Smooth muscle cell (in vitro differentiated cells): ENCODE measurements around the gene COMMD1. TPM values are rescaled to one million over a fixed set of nuclear protein-coding genes. Genes with fewer than 3 reads are reported as not detected.

Experiments used
- DNase-seq: peaks from one replicate; lab custom pipeline; 2025; ENCODE audit not compliant: unreplicated experiment; lab: John Stamatoyannopoulos, UW
- H2AFZ ChIP-seq: fragments of 200-600 bp; sonication (generic); 2 replicates; pipeline ENCODE4 v1.6.0; 2016; ENCODE audit warnings: antibody characterized with exemption, low read depth, mild to moderate bottlenecking
- H3F3A ChIP-seq: fragments of 200-600 bp; sonication (generic); 2 replicates; pipeline ENCODE4 v1.6.0; 2017; ENCODE audit warnings: antibody characterized with exemption, low read depth
- H3K27ac ChIP-seq: fragments of 200-600 bp; sonication (generic); 2 replicates; pipeline ENCODE4 v1.5.1; 2016; ENCODE audit warnings: low read depth, mild to moderate bottlenecking
- H3K27me3 ChIP-seq: fragments of 200-600 bp; sonication (generic); 2 replicates; pipeline ENCODE4 v1.6.1; 2016; ENCODE audit warnings: low read depth, mild to moderate bottlenecking
- H3K36me3 ChIP-seq: fragments of 200-600 bp; sonication (generic); 2 replicates; pipeline ENCODE4 v1.5.1; 2016; ENCODE audit warnings: low read depth
- H3K4me1 ChIP-seq: fragments of 200-600 bp; sonication (generic); 2 replicates; pipeline ENCODE4 v1.5.1; 2016; ENCODE audit warnings: low read depth
- H3K4me2 ChIP-seq: fragments of 200-600 bp; sonication (generic); 2 replicates; pipeline ENCODE4 v1.6.0; 2016; ENCODE audit warnings: mild to moderate bottlenecking
- H3K4me3 ChIP-seq: fragments of 200-600 bp; sonication (generic); 2 replicates; pipeline ENCODE4 v1.5.1; 2016; ENCODE audit warnings: mild to moderate bottlenecking
- H3K79me2 ChIP-seq: fragments of 200-600 bp; sonication (generic); 2 replicates; pipeline ENCODE4 v1.6.0; 2016; ENCODE audit warnings: low read depth, mild to moderate bottlenecking
- H3K9ac ChIP-seq: fragments of 200-600 bp; sonication (generic); 2 replicates; pipeline ENCODE4 v1.6.0; 2016; ENCODE audit warnings: low read depth
- H3K9me3 ChIP-seq: fragments of 200-600 bp; sonication (generic); replicated peaks from 2 replicates; pipeline ENCODE4 v1.5.1; 2016; ENCODE audit warnings: low read depth
- H4K20me1 ChIP-seq: fragments of 200-600 bp; sonication (generic); 2 replicates; pipeline ENCODE4 v1.6.0; 2016; ENCODE audit warnings: low read depth
- CTCF ChIP-seq: fragments of 200-600 bp; sonication (generic); IDR thresholded peaks from 2 replicates; pipeline ENCODE4 v1.5.1; 2017; ENCODE audit warnings: borderline replicate concordance, mild to moderate bottlenecking, antibody characterized with exemption; ENCODE audit not compliant: insufficient read depth, poor library complexity, severe bottlenecking
- WGBS: methylation state at CpG from one replicate; pipeline ENCODE4 v1.1.7; 2016; ENCODE audit warnings: low lambda C conversion rate; 5-methylcytosine and 5-hydroxymethylcytosine counted together
- polyA plus RNA-seq: library from polyadenylated mRNA; unstranded; fragments of >200 nt; fragmentation: Nextera tagmentation; extraction: Ambion mirVana; gene quantifications from 2 replicates; pipeline ENCODE4 v1.2.1, GENCODE V29; 2016
- total RNA-seq: library from RNA; depleted of rRNA; stranded (reverse); fragments of >200 nt; gene quantifications from 2 replicates; pipeline ENCODE4 v1.2.3, GENCODE V29; 2014

COMMD1 gene
- total and polyA plus RNA-seq, 2 experiments from 2014 or later, result 50.6 to 82.9 TPM

- H3K4me1 ChIP-seq, result no peaks in the 10 kb centered on the region
- DNase-seq, result no peak
- no peaks in the 10 kb centered on the region for H3K79me2 ChIP-seq
- WGBS, result 92% methylated on average over 8 of the region's 8 CpGs
- no peaks in the 10 kb centered on the region for H4K20me1 ChIP-seq
- H2AFZ ChIP-seq, result no peak overlapping the region
- no peak for TF ChIP-seq CTCF
- H3K27ac ChIP-seq, result no peak overlapping the region
- no peak overlapping the region for H3K4me3 ChIP-seq
- H3K36me3 ChIP-seq, result no peaks in the 10 kb centered on the region
- H3K9ac ChIP-seq, result no peak overlapping the region
- H3K4me2 ChIP-seq, result no peak overlapping the region
- no peaks in the 10 kb centered on the region for H3K9me3 ChIP-seq
- no peaks in the 10 kb centered on the region for H3F3A ChIP-seq
- H3K27me3 ChIP-seq, result no peaks in the 10 kb centered on the region
Measured at GRCh38 chr2:61926531-61927477, 21.3 kb downstream of the COMMD1 start.

DNA sequence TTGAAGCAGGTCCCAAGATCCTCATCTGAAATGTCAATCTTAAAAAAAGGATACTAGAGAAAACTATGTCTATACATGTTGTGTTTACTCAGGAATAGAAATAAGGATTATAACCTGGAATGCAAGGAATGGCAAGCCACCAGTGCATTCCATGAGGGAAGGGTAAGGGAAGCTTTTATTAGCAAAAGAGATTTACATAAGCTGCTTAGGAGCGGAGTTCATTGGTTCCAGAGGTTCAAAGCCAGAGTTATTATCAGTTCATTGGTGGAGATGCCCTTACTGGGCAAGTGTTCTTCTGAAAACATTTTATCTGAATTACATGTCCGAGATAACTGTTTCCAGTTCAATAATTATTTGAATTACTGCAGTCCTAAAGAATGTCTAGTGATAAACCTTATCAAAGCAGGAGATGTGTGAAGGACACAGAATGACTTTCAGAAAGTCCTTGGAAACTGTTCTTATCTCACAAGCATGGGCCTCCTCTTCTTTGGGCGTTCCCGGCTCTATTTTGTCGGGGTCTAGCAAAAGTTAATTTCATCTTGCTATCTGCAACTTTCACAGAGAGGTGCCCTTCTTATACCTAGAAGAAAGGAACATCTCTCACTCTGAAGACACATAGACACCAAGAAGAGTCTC lies 23.5 kb downstream of the COMMD1 start:
- DNase-seq, result no peak
- Histone ChIP-seq H3K36me3 (no peaks in the 10 kb centered on the region), H3K27me3 (no peaks in the 10 kb centered on the region), H3F3A (no peaks in the 10 kb centered on the region), H3K4me1 (no peaks in the 10 kb centered on the region), H3K27ac (peak overlapping the region; percentile 14), H3K9ac (no peak overlapping the region), H3K79me2 (no peaks in the 10 kb centered on the region), H3K4me2 (peak overlapping the region; percentile 17), H2AFZ (no peak overlapping the region), H3K9me3 (no peaks in the 10 kb centered on the region), H4K20me1 (no peaks in the 10 kb centered on the region), H3K4me3 (no peak overlapping the region)
- WGBS, result 23% methylated on average over 5 of the region's 5 CpGs
- no peak for TF ChIP-seq CTCF

DNA sequence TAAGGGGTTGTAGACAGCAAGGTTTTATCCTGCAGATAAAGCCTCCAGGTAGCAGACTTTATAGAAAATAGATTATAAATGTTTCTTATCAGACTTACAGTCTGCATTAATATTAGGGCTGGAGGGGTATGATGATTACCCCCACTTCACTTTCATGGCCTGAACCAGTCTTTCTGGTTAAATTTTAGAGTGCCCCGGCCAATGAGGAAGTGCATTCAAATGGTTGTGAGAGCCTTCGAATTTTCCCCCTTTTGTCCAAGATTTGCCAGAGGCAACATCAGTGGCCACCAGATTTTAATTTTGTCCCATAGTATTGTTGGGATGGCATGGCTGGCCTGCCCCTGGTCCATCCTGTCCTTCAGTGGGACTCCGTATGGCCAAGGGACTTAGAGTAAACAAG lies 31.6 kb downstream of the COMMD1 start:
- TF ChIP-seq CTCF, result no peak
- Histone ChIP-seq H4K20me1 (peaks cover 3% of the 10 kb centered on the region), H3K9ac (no peak overlapping the region), H3K36me3 (no peaks in the 10 kb centered on the region), H3F3A (no peaks in the 10 kb centered on the region), H3K27ac (no peak overlapping the region), H2AFZ (no peak overlapping the region), H3K79me2 (no peaks in the 10 kb centered on the region), H3K4me1 (no peaks in the 10 kb centered on the region), H3K9me3 (no peaks in the 10 kb centered on the region), H3K4me2 (no peak overlapping the region), H3K27me3 (no peaks in the 10 kb centered on the region), H3K4me3 (no peak overlapping the region)
- 84% methylated on average over 3 of the region's 3 CpGs for WGBS
- DNase-seq, result no peak
